Cardiac fibroblast (primary cell): ENCODE data around the gene HEMK1.

Source experiments
- DNase-seq, 2 donors: peaks; one replicate each; pipeline versions ENCODE4 v3.0.0 to v3.0.0-alpha.2; 2010; ENCODE audit warnings: low read depth in 2 of 2
- H3K4me3 ChIP-seq, 2 donors: replicated peaks in 1 of 2; 1 replicate in 1 of 2; 2 replicates in 1 of 2; pipeline ENCODE4 v1.5.1; 2011; ENCODE audit warnings: low read depth in 2 of 2, low read length in 2 of 2, mild to moderate bottlenecking in 2 of 2, moderate library complexity in 1 of 2
- TF ChIP-seq, protein P1 (sequence below): IDR thresholded peaks from one replicate; pipeline ENCODE4 v1.5.1; 2011; ENCODE audit warnings: low read depth, mild to moderate bottlenecking, low read length, inconsistent platforms

Gene HEMK1

GRCh38 chr3:50568947-50569749 is at the start of gene HEMK1:
HEMK1 (plus strand) TSS chr3:50569522; CDS start chr3:50571105, 1,583 bp downstream.
- TF ChIP-seq, protein P1, sequence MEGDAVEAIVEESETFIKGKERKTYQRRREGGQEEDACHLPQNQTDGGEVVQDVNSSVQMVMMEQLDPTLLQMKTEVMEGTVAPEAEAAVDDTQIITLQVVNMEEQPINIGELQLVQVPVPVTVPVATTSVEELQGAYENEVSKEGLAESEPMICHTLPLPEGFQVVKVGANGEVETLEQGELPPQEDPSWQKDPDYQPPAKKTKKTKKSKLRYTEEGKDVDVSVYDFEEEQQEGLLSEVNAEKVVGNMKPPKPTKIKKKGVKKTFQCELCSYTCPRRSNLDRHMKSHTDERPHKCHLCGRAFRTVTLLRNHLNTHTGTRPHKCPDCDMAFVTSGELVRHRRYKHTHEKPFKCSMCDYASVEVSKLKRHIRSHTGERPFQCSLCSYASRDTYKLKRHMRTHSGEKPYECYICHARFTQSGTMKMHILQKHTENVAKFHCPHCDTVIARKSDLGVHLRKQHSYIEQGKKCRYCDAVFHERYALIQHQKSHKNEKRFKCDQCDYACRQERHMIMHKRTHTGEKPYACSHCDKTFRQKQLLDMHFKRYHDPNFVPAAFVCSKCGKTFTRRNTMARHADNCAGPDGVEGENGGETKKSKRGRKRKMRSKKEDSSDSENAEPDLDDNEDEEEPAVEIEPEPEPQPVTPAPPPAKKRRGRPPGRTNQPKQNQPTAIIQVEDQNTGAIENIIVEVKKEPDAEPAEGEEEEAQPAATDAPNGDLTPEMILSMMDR = no peak
- H3K4me3 ChIP-seq = peak within 1 kb of the TSS; percentile 76 to 99
- DNase-seq = peak; percentile 96 to 97

DNA sequence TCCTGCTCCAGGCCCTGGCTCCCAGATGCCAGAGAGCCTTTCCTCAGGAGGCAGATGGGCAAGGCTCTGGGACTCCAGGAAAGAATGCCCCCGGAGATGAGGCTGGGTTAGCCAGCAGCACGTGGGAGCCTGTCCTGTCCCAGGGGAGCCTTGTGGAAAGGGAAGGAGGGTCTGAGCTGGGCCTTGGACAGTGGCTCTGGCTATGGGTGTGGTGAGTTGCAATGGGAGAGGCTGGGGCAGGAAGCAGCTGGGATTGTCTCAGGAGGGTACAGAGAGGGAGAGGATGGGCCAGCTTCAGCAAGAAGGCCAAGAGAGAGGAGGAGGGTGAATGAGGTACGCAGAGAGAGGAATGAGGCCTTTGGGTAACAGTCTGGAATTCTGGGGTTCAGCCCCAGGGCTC is 48.5 kb upstream of the HEMK1 start:
- no peak overlapping the region for H3K4me3 ChIP-seq
- TF ChIP-seq, protein P1 = no peak
- DNase-seq = no peak

GRCh38 chr3:50521572-50521971 is 47.8 kb upstream of the HEMK1 start:
- TF ChIP-seq, protein P1 = no peak
- DNase-seq = no peak
- H3K4me3 ChIP-seq = no peak overlapping the region

- DNase-seq = no peak
- H3K4me3 ChIP-seq = no peak overlapping the region
- TF ChIP-seq, protein P1 = no peak
Observed at GRCh38 chr3:50523279-50523811, 46.0 kb upstream of the HEMK1 start.

DNA sequence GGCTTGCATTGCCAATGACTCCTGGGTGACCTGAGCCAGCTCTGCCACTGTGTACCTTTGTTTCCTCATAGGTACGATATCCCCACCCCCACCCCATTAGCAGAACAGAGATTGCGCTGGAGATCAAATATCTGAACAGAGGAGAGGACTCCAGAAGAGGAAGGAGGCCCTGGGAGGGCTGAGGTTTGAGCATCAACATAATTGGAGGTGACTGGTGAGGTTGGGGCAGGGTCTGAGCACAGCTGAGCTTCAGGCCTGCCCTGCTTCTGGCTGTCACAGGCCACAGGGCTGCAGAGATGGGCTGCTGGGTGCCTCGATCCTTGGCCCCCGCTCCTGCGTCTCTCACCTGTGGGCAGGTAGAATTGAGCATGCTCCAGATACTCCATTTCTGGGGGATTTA is 44.6 kb upstream of the HEMK1 start:
- H3K4me3 ChIP-seq = no peak overlapping the region
- no peak for DNase-seq
- TF ChIP-seq, protein P1 = no peak

GRCh38 chr3:50525191-50525910 is 44.0 kb upstream of the HEMK1 start:
- no peak for DNase-seq
- TF ChIP-seq, protein P1 = no peak
- no peak overlapping the region for H3K4me3 ChIP-seq
